Right lung (tissue), 10 donors: ENCODE measurements around the gene CNGA3. TPM values are rescaled to one million over a fixed set of nuclear protein-coding genes. Genes with fewer than 3 reads are reported as not detected.
"Not testable (repeated sequence)": the region's sequence is repeated elsewhere in the genome, so short reads cannot be mapped to it uniquely, and the experiment has no call there.

ENCODE experiments used
- DNase-seq, 2 donors: peaks; one replicate each; pipeline ENCODE4 v3.0.0-alpha.2; 2013
- long read RNA-seq, 8 donors: transcript quantifications; one replicate each; lab custom pipeline, GENCODE V29; 2026
- polyA plus RNA-seq, 5 donors: library from polyadenylated mRNA; unstranded; fragments of 120-200 nt; gene quantifications; one replicate each; pipeline versions ENCODE4 v1.2.1 to v1.2.3, GENCODE V29; 2013; ENCODE audit warnings: inconsistent platforms in 1 of 5, low replicate concordance in 1 of 5; ENCODE audit not compliant: insufficient read length in 5 of 5, insufficient read depth in 1 of 5

Gene CNGA3
- under 1 TPM in 4 of 5 donors, not detected in 1; 0.04 to 0.15 (median 0.07) TPM for polyA plus RNA-seq
- long read RNA-seq, donor 1: 0 reads
- long read RNA-seq, donor 2: 0 reads
- long read RNA-seq, donor 3: 0 reads
- long read RNA-seq, donor 4: 0 reads
- long read RNA-seq, donor 5: 0 reads
- long read RNA-seq, donor 6: 0 reads
- long read RNA-seq, donor 7: 0 reads
- long read RNA-seq, donor 8: 0 reads

DNA sequence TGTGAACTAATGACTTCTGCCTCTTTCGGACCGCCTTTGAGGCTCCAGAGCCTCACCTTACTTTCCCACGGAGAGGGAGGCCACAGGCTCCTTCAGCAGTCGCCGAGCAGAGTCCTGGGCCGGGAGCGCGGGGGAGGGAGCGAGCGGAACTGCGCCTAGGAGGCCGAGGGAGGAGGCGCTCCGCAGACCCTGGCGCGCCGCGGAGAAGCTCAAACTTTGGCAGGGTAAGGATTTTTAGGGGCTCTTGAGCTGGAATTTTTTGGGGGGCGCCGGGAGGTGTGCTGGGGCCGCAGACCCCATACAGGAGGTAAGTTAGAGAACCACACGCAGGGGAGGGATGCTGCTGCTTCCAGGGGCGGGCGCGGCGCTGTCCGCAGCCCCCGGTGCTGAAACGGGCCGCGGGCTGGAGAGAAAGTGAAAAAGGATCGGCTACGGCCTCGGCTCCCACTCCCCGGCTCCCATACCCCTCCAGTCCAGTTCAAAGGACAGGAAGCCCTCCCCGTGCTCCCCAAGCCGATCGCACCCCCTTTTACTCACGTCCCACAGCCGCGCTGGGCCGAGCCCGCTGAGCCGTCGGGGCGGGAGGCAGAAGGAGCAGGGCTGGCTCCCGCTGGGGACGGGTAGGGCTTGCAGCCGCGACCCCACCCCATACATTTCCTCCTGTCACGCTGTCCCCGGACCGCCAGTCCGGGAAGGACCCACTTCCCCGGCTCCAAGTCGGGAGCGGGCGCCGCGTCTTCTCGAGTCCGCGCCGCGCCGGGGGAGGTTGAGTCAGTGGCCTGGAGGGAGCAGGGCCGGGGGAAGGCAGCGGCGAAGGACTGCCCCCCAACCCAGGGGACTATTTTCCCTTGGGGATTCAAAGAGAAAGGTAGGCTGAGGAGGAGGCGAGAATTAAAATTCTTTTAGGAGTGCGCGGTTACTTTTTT is at the start of gene CNGA3:
TSS of gene CNGA3 (plus strand) at position 146 of the 926 bp plus-strand sequence. CDS start 23,520 bp downstream, outside the sequence.
- DNase-seq: peak; percentile 14 to 31

DNA sequence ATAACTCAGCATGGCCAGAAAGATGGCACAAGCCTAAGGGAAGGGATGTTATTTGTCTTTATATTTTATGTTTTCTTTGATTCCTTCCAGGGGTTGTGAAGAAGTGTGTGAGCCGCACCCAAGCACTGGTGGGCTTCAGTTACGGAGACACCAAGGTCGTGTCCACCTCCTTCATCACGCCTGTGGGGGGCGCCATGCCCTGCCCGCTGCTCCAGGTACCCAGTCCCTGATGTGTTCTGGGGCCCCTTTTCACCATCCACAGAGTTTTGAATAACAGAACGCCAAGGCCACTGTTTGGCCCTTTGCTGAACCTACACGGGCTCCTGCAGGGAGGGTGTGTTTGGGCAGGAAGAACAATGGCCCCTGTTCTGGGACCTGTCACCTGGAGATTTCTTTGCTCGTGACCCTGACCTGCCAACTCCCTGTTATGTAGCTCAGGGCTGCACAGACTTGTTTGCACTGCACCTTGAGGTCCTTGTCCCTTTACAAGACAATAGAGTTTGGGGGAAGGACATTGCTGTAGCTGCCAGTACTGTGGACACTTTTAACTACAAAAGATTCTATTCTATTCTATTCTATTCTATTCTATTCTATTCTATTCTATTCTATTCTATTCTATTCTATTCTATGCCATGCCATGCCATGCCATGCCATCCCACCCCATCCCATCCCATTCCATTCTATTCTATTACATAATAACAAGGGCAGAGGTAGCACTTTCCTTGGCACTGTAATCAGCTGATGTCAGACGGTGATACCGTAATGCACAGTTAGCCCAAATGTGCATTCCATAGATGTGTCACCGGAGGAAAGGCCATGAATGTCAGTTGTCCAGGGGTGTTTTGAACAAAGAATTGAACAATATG is 48.2 kb upstream of the CNGA3 start:
- no peak for DNase-seq

DNA sequence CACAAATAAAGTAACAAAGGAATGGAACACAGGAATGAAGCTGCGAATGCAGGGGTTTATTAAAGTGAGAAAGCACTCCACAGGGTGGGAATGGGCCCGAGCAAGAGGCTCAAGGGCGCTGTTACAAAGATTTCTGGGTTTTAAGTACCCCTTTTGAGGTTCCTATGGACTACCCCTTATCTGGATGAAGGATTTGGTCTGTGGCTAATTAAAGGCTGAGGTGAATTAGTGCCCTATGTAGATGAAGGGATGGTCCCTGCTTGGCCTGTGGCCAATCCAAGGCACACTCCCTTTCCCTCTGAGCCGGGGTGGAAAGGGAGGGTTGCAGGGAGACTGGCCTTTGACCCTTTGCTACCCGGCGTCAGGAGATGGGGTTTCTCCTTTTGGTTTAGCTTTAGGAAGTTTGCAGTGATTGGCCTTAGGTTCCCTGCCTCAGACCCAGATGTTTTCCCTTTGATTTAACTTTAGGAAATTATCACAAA is 47.5 kb upstream of the CNGA3 start:
- no peak for DNase-seq

DNA sequence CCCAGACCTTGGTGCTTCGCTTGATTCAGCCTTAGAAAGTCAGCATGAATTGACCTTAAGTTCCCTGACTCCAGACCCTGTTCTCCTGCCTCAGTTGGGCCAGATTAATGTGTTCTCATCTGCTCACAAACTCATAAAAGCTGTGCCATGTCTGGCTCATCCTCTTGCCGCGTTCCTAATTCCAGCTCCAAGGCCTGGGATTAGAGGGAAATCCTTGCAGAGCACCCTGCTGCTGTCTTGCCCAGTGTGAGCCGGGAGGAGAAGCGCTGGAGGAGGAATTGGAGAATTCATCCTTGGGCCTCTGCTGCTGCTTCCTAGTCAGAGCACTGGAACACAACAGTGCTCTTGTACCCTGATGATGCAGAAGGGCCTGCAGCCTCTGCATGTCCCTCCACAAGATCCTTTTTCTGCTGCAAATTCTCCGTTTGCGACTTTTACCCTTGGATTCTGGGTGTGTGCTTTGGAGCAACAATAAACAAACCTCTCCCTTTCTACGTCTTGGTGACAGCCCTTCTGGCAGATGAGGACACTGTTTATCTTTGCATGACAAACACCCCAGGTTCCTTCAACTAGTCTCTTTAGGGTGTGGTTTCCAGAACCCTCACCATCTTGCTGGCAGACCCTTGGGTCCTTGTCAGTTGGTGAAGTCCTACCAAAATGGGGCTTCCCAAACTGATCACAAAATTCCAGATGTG is 46.9 kb upstream of the CNGA3 start:
- DNase-seq: no peak

DNA sequence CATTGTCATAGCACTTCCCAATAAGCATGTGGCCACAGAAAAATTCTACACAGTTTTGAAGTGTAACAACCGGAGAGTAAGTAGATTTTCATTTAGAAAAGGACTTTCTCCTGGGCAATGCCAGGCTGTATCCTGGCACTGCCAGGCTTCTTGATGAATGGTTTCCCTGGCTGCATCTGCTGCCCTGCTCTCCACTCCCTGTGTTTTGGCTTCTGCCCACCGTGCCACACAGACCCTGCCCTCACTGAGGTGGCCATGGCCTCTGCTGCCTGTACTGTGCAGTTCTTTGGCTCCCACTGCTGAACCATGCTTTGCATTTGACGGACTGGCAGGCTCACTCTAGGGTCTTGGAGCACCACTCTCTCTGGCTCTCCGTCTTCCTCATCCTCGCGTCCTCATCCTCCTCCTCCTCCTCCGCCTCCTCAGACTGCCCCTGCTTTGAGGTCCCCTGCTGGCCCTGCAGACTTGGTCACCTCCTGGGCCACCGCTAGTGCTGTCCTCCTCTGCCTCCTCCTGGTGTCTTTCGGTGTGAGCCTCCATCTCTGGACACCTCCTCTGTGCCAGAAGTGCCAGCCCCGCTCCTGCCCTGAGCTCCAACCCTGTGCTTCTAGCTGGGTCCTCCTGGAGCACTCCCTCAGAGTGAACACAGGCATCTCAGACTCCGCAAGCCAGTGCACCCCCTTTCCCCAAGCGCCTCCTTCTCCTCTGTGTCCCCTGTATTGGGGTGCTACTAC is 45.9 kb upstream of the CNGA3 start:
- no peak for DNase-seq

DNA sequence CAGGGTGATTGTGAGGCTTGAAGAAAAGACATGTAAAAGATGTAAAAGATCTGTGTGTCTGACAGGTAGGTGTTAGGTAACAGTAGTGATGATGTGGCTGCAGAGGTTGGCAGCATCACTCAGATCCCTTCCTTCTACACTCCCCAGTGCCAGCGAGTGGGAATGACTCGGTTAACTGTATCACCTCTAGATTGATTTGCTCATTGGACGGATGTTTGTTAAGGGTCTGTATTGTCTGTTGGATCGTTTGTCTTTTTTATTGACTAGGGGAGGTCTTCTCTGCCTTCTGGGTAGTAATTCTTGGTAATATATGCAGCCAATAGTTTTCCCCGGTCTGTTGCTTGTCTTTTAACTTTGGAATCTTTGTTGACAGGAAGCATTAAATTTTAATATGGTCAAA is 44.8 kb upstream of the CNGA3 start:
- no peak for DNase-seq

DNA sequence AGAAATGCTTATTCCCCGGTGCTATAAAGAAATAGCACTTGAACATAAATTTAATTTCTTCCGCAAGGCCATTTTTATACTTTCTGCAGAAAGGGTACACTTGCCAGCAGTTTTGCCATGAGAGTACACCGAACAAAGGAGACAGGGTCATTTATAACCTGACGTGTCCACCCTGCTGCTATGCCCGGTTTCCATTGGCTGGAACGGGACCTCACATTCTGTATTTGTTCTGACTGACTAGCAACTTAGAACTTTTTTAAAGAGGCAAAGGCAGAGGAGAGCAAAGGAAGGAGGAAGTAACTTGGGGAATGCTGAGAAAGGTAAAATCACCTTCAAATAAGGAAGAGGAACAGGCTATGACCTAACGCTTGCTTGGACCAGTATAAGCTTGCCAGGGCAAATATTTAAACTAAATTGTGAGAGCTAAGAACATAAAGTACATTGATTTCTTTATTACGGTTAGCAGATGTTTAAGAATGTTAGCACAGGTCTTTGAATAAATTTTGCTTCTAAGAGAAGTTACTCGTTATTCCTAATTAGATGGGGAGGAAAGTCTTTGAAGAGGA is 39.0 kb upstream of the CNGA3 start:
- DNase-seq: not testable (repeated sequence)

DNA sequence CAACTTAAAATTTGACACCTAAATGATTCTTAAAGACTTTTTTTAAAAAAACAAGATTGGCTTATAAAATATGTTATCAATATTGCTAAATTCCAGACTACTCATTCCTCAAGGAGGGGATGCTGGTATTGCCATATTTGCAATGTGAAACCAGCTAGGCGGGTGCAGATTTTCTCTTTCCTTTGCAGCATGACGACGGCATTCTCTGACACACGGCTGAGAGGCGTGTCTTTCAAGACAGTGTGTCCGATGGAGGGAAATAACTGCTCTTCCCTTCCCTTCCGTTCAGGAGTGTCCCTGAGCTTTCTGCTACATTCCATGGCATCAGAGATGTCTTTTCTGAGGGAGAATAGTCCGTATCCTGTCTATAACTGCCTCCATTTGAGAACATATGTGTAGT is 38.2 kb upstream of the CNGA3 start:
- DNase-seq: no peak

DNA sequence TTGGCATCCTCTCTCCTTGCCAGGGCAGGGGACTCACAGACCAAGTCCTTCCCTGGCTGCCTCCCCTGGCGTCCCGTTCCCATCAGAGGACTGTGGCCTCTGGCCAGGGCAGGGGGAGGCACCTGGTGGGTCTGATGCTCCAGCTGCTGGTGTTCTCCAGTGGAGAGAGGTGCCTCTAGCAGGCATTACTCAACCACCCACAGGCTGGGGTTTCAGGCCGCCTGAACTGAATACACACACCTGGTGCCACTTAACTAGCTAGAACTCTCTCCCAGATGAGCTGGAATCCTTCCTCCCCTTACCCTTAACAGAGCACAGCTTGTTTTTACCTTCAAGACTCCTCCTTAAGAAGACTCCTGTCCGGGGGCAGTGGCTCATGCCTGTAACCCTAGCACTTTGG is 37.7 kb upstream of the CNGA3 start:
- no peak for DNase-seq

DNA sequence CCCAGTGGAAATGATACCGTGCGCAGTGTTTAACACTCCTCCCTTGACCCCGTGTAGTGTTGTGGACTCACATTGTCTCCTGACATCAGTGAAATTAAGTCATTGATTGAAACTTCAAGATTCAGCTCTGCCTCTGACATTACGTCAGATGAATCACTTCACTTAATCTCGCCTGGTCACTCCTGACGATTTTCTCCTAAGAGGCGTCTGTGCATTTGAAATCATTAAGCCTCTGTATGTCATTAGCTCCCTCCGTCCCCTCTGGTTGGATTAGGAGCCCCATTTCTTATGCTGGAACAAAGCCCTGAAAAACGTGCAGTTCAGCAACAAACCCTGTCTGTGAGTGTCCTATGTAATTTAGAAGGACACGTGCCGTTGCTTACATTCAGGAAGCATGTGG is 36.7 kb upstream of the CNGA3 start:
- no peak for DNase-seq

DNA sequence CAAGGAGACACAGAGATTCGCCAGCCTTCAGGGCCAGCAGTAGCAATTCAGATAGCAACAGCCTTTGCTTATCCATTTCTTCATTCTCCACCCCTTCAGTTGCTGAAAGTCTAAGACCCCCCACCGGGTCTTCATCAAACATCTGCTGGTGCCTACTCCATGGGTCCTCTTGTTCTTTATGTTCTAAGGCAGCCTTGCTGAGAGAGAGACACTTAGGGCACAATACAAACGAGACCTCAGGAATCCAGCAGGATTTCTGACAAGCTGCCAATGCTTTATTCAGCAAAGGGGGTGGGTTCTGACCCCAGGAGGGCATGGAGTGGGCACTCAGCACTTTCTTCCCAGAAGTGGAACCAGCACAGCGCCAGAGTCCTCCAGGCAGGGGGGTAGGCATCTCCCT is 36.2 kb upstream of the CNGA3 start:
- no peak for DNase-seq

DNA sequence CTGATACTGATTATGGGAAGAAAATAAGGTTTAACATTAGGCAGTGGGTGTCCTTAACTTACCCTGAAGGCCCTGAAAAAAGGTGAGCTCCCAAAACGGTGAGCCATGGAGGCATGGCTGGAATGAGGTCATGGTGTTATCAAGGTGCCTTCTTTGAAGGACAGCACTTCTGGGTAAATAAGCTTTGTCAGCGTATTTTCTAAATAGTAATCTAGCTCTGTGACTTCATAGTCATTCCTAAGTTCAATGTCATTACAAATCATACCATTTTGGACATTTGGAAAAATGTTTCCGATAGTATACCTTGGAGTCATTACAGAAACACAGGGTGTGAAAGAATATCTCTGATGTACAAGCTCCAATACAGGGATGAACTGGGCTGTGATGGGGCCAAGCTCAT is 35.2 kb upstream of the CNGA3 start:
- no peak for DNase-seq

DNA sequence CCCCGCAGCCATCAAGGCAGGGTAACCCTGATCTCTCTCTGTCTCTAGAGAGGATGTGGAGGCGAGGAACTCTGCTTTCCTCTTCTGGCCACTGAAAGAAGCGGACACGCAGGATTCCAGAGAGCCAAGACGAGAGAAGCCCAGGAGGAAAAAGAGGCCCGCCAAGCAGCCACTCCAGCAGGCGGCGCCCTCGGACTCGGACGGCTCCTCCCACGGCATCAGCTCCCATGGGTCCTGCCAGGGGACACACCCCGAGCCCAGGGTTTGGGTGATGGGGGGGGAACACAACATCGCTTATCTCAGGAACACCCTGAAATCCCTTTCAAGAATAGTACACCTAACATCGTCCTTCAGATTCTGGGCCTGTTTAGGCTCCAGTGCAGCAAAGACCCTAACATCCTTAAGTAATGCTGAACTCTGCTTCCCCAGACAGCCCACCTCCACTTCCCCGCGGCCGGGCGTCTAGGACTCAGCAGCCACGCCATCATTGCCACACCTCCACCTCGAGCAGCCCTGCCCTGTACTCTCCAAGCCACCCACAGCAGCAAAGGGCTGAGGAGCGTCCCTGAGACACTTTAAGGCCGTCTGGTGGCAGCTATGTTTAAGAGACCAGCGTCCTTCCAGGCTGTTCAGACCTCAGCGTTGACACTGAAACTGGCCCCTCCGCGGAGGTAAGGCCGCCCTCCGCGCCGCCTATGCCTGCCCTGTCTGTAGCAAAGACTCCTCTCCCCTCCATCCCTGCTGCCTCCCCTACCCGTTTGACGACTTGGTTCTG is 34.3 kb upstream of the CNGA3 start:
- DNase-seq: no peak

DNA sequence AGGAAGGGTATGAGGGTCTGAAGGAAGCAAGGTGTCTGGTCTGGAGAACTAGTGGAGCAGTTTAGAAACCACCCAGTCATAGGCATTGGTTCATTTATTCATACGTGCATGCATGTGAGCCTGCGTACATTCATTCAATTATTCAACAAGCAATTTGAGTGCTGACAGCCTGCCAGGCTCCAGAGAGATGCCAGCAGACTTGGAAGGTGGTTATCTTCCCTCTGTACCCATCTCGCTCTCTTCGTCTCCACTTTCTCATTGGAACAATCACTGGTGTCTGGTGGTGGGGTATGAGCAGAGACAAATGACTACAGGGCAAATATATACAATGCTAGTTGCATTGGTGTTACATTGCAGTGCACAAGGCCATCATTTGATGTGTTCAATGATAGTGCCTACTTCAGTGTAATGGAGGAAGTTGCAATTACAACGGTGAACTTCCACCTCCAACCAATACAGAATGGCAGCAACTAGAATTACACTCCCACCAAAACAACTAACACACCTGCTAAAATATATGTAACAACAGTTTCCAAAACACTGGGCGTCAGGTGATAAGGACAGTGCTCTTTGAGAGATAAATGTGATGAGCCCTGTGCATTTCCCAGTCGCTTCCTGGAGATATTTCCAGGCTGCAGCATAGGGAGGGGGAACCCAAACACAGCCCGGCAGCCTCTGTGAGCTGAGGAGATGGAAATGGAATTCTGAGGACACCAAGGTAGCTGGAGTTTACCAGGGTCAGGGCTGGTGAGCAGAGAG is 32.6 kb upstream of the CNGA3 start:
- DNase-seq: no peak

DNA sequence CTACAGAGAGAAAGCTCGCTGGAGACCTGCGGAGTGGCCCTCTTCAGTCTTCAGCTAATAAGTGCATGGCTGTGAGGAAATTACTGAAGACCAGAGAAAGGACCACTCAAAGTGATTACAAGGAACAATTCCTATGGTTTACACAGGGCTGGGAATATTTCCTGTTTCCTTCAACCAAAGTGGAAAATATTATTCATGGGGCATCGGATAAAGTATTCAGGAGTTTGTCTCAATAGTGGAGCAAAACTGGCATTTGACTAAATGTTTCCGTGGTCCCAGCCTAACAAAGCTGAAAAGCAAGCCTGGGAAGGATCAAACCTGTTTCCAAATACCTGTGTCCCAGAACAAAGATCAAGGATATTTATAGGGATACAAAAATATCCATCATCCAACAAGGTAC is 32.0 kb upstream of the CNGA3 start:
- DNase-seq: no peak

DNA sequence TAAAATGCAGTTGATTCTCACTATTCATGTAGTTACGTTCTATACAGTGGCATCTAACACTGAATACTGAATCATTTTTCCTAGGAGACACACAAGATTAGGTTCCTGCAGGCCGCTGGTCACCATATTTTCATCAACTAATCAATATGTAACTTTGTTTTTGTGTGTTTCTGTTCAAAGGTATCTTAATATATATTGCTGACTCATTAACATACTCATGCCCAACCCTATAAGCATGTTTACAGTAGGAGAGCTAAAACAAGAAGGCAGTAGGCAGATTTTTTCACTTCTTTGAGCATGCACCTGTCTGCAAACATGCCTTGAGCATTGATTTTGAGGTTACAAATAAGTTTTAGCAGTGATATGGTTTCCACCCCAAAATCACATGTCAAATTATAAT is 30.3 kb upstream of the CNGA3 start:
- no peak for DNase-seq

DNA sequence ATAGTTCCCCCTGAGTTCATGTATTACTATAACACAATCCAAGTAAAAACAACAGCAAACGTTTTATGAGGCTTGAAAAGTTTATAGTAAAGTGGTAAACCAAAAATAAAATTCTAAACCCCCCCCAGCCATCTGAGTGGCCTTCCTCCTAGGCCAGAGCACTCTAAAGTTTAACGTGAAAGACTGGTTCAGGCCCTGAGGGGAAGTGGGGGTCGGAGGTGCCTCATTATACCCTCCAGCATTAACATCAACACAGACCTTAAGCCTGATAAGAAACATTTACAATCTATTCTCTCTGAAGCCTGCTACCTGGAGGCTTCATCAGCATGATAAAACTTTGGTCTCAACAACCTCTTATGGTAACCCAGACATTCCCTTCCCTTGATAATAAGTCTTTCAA is 29.0 kb upstream of the CNGA3 start:
- DNase-seq: no peak

DNA sequence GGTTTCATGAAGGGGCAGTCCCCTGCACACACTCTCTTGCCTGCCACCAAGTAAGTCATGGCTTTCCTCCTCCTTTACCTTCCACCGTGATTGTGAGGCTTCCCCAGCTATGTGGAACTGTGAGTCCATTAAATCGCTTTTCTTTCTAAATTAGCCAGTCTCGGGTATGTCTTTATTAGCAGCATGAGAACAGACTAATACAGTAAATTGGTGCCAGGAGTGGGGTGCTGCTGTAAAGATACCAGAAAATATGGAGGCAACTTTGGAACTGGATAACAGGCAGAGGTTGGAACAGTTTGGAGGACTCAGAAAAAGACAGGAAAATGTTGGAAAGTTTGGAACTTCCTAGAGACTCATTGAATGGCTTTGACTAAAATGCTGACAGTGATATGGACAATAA is 26.1 kb upstream of the CNGA3 start:
- DNase-seq: not testable (repeated sequence)

DNA sequence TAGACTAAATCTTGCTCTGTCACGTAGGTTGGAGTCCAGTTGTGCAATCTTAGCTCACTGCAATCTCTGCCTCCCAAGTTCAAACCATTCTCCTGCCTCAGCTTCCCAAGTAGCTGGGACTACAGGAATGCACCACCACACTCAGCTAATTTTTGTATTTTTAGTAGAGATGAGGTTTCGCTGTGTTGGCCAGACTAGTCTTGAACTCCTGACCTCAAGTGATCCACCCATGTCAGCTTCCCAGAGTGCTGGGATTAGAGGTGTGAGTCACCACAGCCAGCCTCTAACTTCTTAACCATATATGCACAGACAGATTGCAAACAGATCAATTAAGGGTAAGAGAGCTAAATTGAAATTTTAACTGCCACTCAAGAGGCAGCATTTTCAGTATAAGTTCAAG is 22.1 kb upstream of the CNGA3 start:
- no peak for DNase-seq
